K562 (cell line): ENCODE measurements around the gene PRDX6. TPM values are rescaled to one million over a fixed set of nuclear protein-coding genes. Genes with fewer than 3 reads are reported as not detected.

Source experiments
- ATAC-seq: fragments of 200-7000 bp; cut with Tn5 transposase; 3 replicates; pipeline ENCODE4 v1.9.1; 2020; ENCODE audit warnings: moderate library complexity
- BruUV-seq: library from RNA; stranded (reverse); fragments of 400-500 nt; replicated peaks from 2 replicates; lab custom pipeline; 2021; lab: Mats Ljungman, UMichigan
- CTCF ChIA-PET: fragments of 300-600 bp; formaldehyde crosslinking; extraction: SDS; loops from one replicate; lab custom pipeline; 2021; ENCODE audit warnings: low intra/inter-chr PET ratio; lab: Yijun Ruan, JAX
- POLR2A ChIA-PET: fragments of 300-600, 350-650 bp; sonication (Branson Sonifier 250); formaldehyde crosslinking; extraction: SDS; loops from one replicate; lab custom pipeline; 2021; ENCODE audit warnings: antibody characterized with exemption, inconsistent platforms; lab: Yijun Ruan, JAX
- DNase-seq, 4 experiments: peaks; one replicate each; pipeline versions ENCODE4 v3.0.0 to v3.0.0-alpha.2; 2011 to 2018; ENCODE audit warnings: low spot score in 3 of 4, mixed read lengths in 3 of 4; ENCODE audit errors: extremely low read depth in 1 of 4
- FAIRE-seq: peaks from 2 replicates; lab custom pipeline; 2011; peaks lifted over from hg19 to GRCh38; lab: Jason Lieb, UNC
- H2AFZ ChIP-seq: 2 replicates; pipeline ENCODE4 v1.6.0; 2011; ENCODE audit warnings: low read depth, low read length, control low read depth, inconsistent platforms
- H3K27ac ChIP-seq: fragments of 200-600 bp; 3 replicates; pipeline ENCODE4 v1.8.0; 2011; ENCODE audit warnings: low read depth, mild to moderate bottlenecking, control low read depth, inconsistent platforms, low read length, moderate library complexity, mixed read lengths; ENCODE audit errors: extremely low read depth
- H3K27me3 ChIP-seq, 2 experiments: fragments of 300-600 bp in 1 of 2; 2 replicates in 1 of 2; 3 replicates in 1 of 2; pipeline versions ENCODE4 v1.6.0 to v1.8.0; 2011; ENCODE audit warnings: inconsistent platforms in 2 of 2, low read length in 2 of 2, mild to moderate bottlenecking in 1 of 2, mixed read lengths in 1 of 2, moderate library complexity in 1 of 2; ENCODE audit not compliant: control insufficient read depth in 2 of 2, insufficient read depth in 2 of 2
- H3K36me3 ChIP-seq: fragments of 300-600 bp; 3 replicates; pipeline ENCODE4 v1.8.0; 2011; ENCODE audit warnings: mild to moderate bottlenecking, low read length, inconsistent platforms; ENCODE audit not compliant: control insufficient read depth, insufficient read depth
- H3K4me1 ChIP-seq, 2 experiments: fragments of 200-600 bp in 1 of 2; replicated peaks in 1 of 2; 2 replicates in 1 of 2; 3 replicates in 1 of 2; pipeline versions ENCODE4 v1.5.1 to v1.8.0; 2011; ENCODE audit warnings: inconsistent platforms in 2 of 2, low read length in 2 of 2, mild to moderate bottlenecking in 1 of 2, mixed read lengths in 1 of 2, moderate library complexity in 1 of 2; ENCODE audit not compliant: control insufficient read depth in 2 of 2, insufficient read depth in 2 of 2
- H3K4me2 ChIP-seq: 2 replicates; pipeline ENCODE4 v1.6.1; 2011; ENCODE audit warnings: low read length, control low read depth, inconsistent platforms, mixed read lengths; ENCODE audit not compliant: insufficient read depth
- H3K4me3 ChIP-seq: fragments of 200-600 bp; sonication (generic), shearing (Covaris generic); 2 replicates; pipeline ENCODE4 v1.5.1; 2016; ENCODE audit warnings: control low read depth, inconsistent platforms
- H3K79me2 ChIP-seq: fragments of 200-600 bp; 3 replicates; pipeline ENCODE4 v1.8.0; 2011; ENCODE audit warnings: low read length, inconsistent platforms; ENCODE audit not compliant: control insufficient read depth, insufficient read depth
- H3K9ac ChIP-seq, 2 experiments: 2 replicates each; pipeline versions ENCODE4 v1.6.0 to v1.6.1; 2011; ENCODE audit warnings: low read depth in 2 of 2, low read length in 2 of 2, control low read depth in 1 of 2, inconsistent platforms in 1 of 2, mild to moderate bottlenecking in 1 of 2, mixed read lengths in 1 of 2; ENCODE audit not compliant: insufficient read depth in 1 of 2
- H3K9me1 ChIP-seq: one replicate; pipeline ENCODE4 v1.6.0; 2011; ENCODE audit warnings: inconsistent platforms, mild to moderate bottlenecking, low read length, moderate library complexity; ENCODE audit not compliant: control insufficient read depth, insufficient read depth
- H3K9me3 ChIP-seq: replicated peaks from 2 replicates; pipeline ENCODE4 v1.5.1; 2011; ENCODE audit warnings: low read depth, low read length, inconsistent platforms; ENCODE audit not compliant: control insufficient read depth, insufficient read depth
- H4K20me1 ChIP-seq: replicated peaks from 2 replicates; pipeline ENCODE4 v1.6.1; 2011; ENCODE audit warnings: low read length, inconsistent platforms, mixed read lengths; ENCODE audit not compliant: control insufficient read depth, insufficient read depth
- BRF2 ChIP-seq: IDR thresholded peaks from 3 replicates; pipeline ENCODE4 v1.6.1; 2011; ENCODE audit warnings: borderline replicate concordance, mild to moderate bottlenecking; ENCODE audit not compliant: insufficient read length, insufficient read depth
- CC2D1A ChIP-seq: fragments of 450-650 bp; IDR thresholded peaks from 2 replicates; pipeline ENCODE4 v1.6.1; 2017; ENCODE audit warnings: mild to moderate bottlenecking
- CEBPB ChIP-seq: fragments of 450-650 bp; IDR thresholded peaks from 2 replicates; pipeline ENCODE4 v1.6.1; 2016; ENCODE audit warnings: missing genetic modification characterization, missing compliant biosample characterization
- EP400 ChIP-seq: fragments of 450-650 bp; IDR thresholded peaks from 2 replicates; pipeline ENCODE4 v1.6.1; 2017; ENCODE audit warnings: antibody characterized with exemption, mild to moderate bottlenecking, moderate library complexity
- LEF1 ChIP-seq: fragments of 450-650 bp; IDR thresholded peaks from 2 replicates; pipeline ENCODE4 v1.6.1; 2016; ENCODE audit warnings: mild to moderate bottlenecking
- RFX1 ChIP-seq: fragments of 450-650 bp; IDR thresholded peaks from 2 replicates; pipeline ENCODE4 v1.6.1; 2016; ENCODE audit warnings: mild to moderate bottlenecking, moderate library complexity
- YY1 ChIP-seq, 3 experiments: IDR thresholded peaks; 2 replicates each; pipeline ENCODE4 v1.6.1; 2011; ENCODE audit warnings: low read length in 2 of 3, mild to moderate bottlenecking in 2 of 3, moderate library complexity in 2 of 3, borderline replicate concordance in 1 of 3, control low read depth in 1 of 3, low read depth in 1 of 3; ENCODE audit not compliant: insufficient read depth in 3 of 3, insufficient replicate concordance in 2 of 3, control insufficient read depth in 1 of 3, insufficient read length in 1 of 3; ENCODE audit errors: extremely low read depth in 1 of 3
- ZBTB17 ChIP-seq: fragments of 450-650 bp; formaldehyde crosslinking; IDR thresholded peaks from 2 replicates; pipeline ENCODE4 v1.4.0; 2020; ENCODE audit warnings: mild to moderate bottlenecking
- WGBS: fragments of 100-300 bp; shearing (Covaris generic); methylation state at CpG from one replicate; pipeline ENCODE4 v1.1.6; 2016; ENCODE audit warnings: low coverage, mixed read lengths; ENCODE audit not compliant: insufficient coverage; ENCODE audit errors: missing lambda C conversion rate; 5-methylcytosine and 5-hydroxymethylcytosine counted together
- in situ Hi-C: fragments of 300-500 bp; cut with MboI; formaldehyde crosslinking; loops from 4 replicates; pipeline ENCODE4 v1.15.0; 2018; ENCODE audit warnings: inconsistent platforms, mixed read lengths
- intact Hi-C: fragments of 100-400 bp; cut with micrococcal nuclease; formaldehyde crosslinking; loops from 2 replicates; pipeline ENCODE4 v1.14.2; 2022
- polyA plus RNA-seq, 8 experiments: library from polyadenylated mRNA; depleted of rRNA in 4 of 8; stranded (reverse) in 5 of 8; unstranded in 3 of 8; fragments of >200 nt; fragmentation: Nextera tagmentation in 2 of 8; fragmentation: Illumina TruSeq in 1 of 8; extraction: Ambion mirVana in 2 of 8; extraction: Trizol in 1 of 8; gene quantifications; 2 replicates each; pipeline versions ENCODE4 v1.2.1 to v1.2.3, GENCODE V29; 2011 to 2014; ENCODE audit warnings: inconsistent platforms in 1 of 8, missing spikeins in 1 of 8
- total RNA-seq, 7 experiments: library from RNA; depleted of rRNA in 6 of 7; stranded (reverse); fragments of >200 nt in 6 of 7; fragmentation: Illumina TruSeq in 2 of 7; extraction: Trizol in 2 of 7; gene quantifications; 2 replicates each; pipeline versions ENCODE4 v1.2.1 to v1.2.3, GENCODE V29; 2011 to 2021; ENCODE audit warnings: low replicate concordance in 1 of 7
- TF ChIP-seq, protein P1 (sequence below): fragments of 250-450 bp; sonication (Bioruptor Pico); IDR thresholded peaks from 2 replicates; pipeline ENCODE4 v1.6.1; 2021; ENCODE audit warnings: mild to moderate bottlenecking
- TF ChIP-seq, protein P2 (sequence below): fragments of 250-450 bp; sonication (Bioruptor Pico); IDR thresholded peaks from 2 replicates; pipeline ENCODE4 v1.8.0; 2022; ENCODE audit warnings: inconsistent platforms, mild to moderate bottlenecking, moderate library complexity, borderline replicate concordance

Gene PRDX6
- total and polyA plus RNA-seq, 9 of the 15 experiments (the other 6 are each of a cell fraction or from before 2014, with no cell fraction given), result 277 to 1,082 (median 610) TPM

DNA sequence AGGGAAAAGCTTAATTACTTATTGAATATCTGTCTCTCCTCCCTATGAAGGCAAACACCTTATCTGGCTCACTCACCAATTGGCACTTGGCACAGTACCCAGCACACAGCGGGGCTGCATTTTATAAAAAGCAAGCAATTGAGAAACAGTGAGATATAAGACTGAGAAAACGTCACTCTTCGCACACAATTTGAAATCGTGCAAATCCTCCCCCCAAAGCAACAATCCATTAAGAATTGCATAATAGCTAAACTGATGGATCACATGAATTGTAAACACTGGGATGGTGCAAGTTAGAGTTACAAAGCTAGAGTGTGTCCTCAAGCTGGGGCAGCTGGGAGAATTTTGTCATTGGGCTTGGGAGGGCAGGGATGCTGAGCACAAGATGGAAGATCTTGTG lies 27.1 kb downstream of the PRDX6 start:
- H3K79me2 ChIP-seq, result no peaks in the 10 kb centered on the region
- POLR2A ChIA-PET, result interaction anchor here (1.9 kb wide), 1 partner anchor 26 kb away, joined by 7 read pairs; the partner anchor contains the start of gene PRDX6
- H3K4me2 ChIP-seq, result no peak overlapping the region
- FAIRE-seq (no peak), ATAC-seq (no peak), DNase-seq (no peak)
- H3K9ac ChIP-seq, result no peak overlapping the region
- 19% methylated on average over 4 of the region's 4 CpGs for WGBS
- no peak overlapping the region for H2AFZ ChIP-seq
- H3K9me1 ChIP-seq, result no peaks in the 10 kb centered on the region
- in situ Hi-C loops (no loop called here), intact Hi-C loops (no loop called here)
- peaks cover 0 to 9% of the 10 kb centered on the region in 2 experiments; a peak in 2 of 5 replicates for H3K4me1 ChIP-seq
- peak; percentile 22 for TF ChIP-seq CEBPB (tag)
- TF ChIP-seq, protein P1, sequence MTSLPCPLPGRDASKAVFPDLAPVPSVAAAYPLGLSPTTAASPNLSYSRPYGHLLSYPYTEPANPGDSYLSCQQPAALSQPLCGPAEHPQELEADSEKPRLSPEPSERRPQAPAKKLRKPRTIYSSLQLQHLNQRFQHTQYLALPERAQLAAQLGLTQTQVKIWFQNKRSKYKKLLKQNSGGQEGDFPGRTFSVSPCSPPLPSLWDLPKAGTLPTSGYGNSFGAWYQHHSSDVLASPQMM (CRISPR knock-in tag), result no peak
- no TSS peak for BruUV-seq
- H3K9me3 ChIP-seq, result no peaks in the 10 kb centered on the region
- CTCF ChIA-PET, result no interaction called here
- no peaks in the 10 kb centered on the region for H4K20me1 ChIP-seq
- H3K36me3 ChIP-seq, result no peaks in the 10 kb centered on the region
- no peaks in the 10 kb centered on the region for H3K27me3 ChIP-seq
- no peak overlapping the region for H3K27ac ChIP-seq
- no peak overlapping the region for H3K4me3 ChIP-seq

GRCh38 chr1:173505391-173505790 lies 28.3 kb downstream of the PRDX6 start:
- intact Hi-C loops (no loop called here), in situ Hi-C loops (no loop called here)
- peaks cover 0 to 9% of the 10 kb centered on the region in 2 experiments; a peak in 2 of 5 replicates for H3K4me1 ChIP-seq
- FAIRE-seq (no peak), DNase-seq (no peak), ATAC-seq (no peak)
- no peak overlapping the region for H3K27ac ChIP-seq
- CTCF ChIA-PET, result no interaction called here
- TF ChIP-seq CC2D1A, result no peak
- no peak for TF ChIP-seq YY1 (IDR thresholded peaks at IDR 0.05; ENCODE audit: borderline replicate concordance in 1 of 3, control insufficient read depth in 1 of 3, extremely low read depth in 1 of 3, insufficient read depth in 3 of 3, insufficient read length in 1 of 3, insufficient replicate concordance in 2 of 3, low read depth in 1 of 3, low read length in 2 of 3)
- TF ChIP-seq LEF1, result no peak
- no peak for TF ChIP-seq ZBTB17 (CRISPR knock-in tag)
- no peak for TF ChIP-seq EP400
- TF ChIP-seq BRF2, result no peak
- TF ChIP-seq RFX1, result no peak
- TF ChIP-seq, protein P2, sequence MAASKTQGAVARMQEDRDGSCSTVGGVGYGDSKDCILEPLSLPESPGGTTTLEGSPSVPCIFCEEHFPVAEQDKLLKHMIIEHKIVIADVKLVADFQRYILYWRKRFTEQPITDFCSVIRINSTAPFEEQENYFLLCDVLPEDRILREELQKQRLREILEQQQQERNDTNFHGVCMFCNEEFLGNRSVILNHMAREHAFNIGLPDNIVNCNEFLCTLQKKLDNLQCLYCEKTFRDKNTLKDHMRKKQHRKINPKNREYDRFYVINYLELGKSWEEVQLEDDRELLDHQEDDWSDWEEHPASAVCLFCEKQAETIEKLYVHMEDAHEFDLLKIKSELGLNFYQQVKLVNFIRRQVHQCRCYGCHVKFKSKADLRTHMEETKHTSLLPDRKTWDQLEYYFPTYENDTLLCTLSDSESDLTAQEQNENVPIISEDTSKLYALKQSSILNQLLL (CRISPR knock-in tag), result no peak
- H3K9me3 ChIP-seq, result no peaks in the 10 kb centered on the region
- H3K4me3 ChIP-seq, result no peak overlapping the region
- POLR2A ChIA-PET, result interaction anchor here (0.7 to 1.6 kb wide), 4 partner anchors 12 to 28 kb away, joined by 3 to 4 read pairs (median 3); partner anchors contain the start of gene PRDX6
- no peaks in the 10 kb centered on the region; the same call in 2 of the 3 replicates for H3K36me3 ChIP-seq
- no peak overlapping the region for H3K9ac ChIP-seq
- H2AFZ ChIP-seq, result no peak overlapping the region
- no peaks in the 10 kb centered on the region for H3K9me1 ChIP-seq
- H3K27me3 ChIP-seq, result no peaks in the 10 kb centered on the region
- no peaks in the 10 kb centered on the region for H3K79me2 ChIP-seq
- H4K20me1 ChIP-seq, result no peaks in the 10 kb centered on the region
- BruUV-seq, result no TSS peak
- H3K4me2 ChIP-seq, result no peak overlapping the region
